HG03060 (cell line): ENCODE results near the gene SLBP.

ENCODE experiments used
- ATAC-seq: cut with Tn5 transposase; IDR thresholded peaks from one replicate; pipeline ENCODE4 v1.9.1; 2021; ENCODE audit warnings: low read depth, moderate number of reproducible peaks; ENCODE audit not compliant: unreplicated experiment

The SLBP gene

GRCh38 chr4:1712216-1713002 lies at the start of gene SLBP:
TSS of gene SLBP (minus strand) at chr4:1712319. CDS start at chr4:1712188, 131 bp downstream.
- peak; percentile 51 for ATAC-seq

- ATAC-seq: no peak
Observed at GRCh38 chr4:1761130-1761689, 49.1 kb upstream of the SLBP start.

GRCh38 chr4:1760521-1761071 lies 48.5 kb upstream of the SLBP start:
- no peak for ATAC-seq

- ATAC-seq: no peak
Observed at GRCh38 chr4:1759818-1760223, 47.7 kb upstream of the SLBP start.

GRCh38 chr4:1759170-1759817 lies 47.2 kb upstream of the SLBP start:
- ATAC-seq: no peak

GRCh38 chr4:1758306-1759121 lies 46.4 kb upstream of the SLBP start:
- no peak for ATAC-seq

- no peak for ATAC-seq
Observed at GRCh38 chr4:1757836-1758235, 45.7 kb upstream of the SLBP start.

GRCh38 chr4:1756893-1757779 lies 45.0 kb upstream of the SLBP start:
- no peak for ATAC-seq

- ATAC-seq: no peak
Observed at GRCh38 chr4:1756079-1756478, 44.0 kb upstream of the SLBP start.

- ATAC-seq: no peak
Observed at GRCh38 chr4:1755297-1755696, 43.2 kb upstream of the SLBP start.

GRCh38 chr4:1754336-1754735 lies 42.2 kb upstream of the SLBP start:
- ATAC-seq: no peak

GRCh38 chr4:1753697-1754311 lies 41.7 kb upstream of the SLBP start:
- ATAC-seq: no peak

GRCh38 chr4:1753294-1753696 lies 41.2 kb upstream of the SLBP start:
- ATAC-seq: no peak

- ATAC-seq: no peak
Observed at GRCh38 chr4:1752284-1753041, 40.3 kb upstream of the SLBP start.

- no peak for ATAC-seq
Observed at GRCh38 chr4:1751919-1752283, 39.8 kb upstream of the SLBP start.

GRCh38 chr4:1751155-1751918 lies 39.2 kb upstream of the SLBP start:
- ATAC-seq: no peak

GRCh38 chr4:1750381-1751154 lies 38.4 kb upstream of the SLBP start:
- no peak for ATAC-seq
